Stimulated activated CD8-positive, alpha-beta memory T cell treated with anti-CD3 and anti-CD28 coated beads, Interleukin-7, amount 100 ng/mL, for 1 hour (primary cell): Measurements from ENCODE around the gene FMN1.

Source experiments
- DNase-seq, 2 donors: peaks; one replicate each; pipeline ENCODE4 v3.0.0-alpha.2; 2020; ENCODE audit warnings: low read depth in 2 of 2

Gene FMN1

DNA sequence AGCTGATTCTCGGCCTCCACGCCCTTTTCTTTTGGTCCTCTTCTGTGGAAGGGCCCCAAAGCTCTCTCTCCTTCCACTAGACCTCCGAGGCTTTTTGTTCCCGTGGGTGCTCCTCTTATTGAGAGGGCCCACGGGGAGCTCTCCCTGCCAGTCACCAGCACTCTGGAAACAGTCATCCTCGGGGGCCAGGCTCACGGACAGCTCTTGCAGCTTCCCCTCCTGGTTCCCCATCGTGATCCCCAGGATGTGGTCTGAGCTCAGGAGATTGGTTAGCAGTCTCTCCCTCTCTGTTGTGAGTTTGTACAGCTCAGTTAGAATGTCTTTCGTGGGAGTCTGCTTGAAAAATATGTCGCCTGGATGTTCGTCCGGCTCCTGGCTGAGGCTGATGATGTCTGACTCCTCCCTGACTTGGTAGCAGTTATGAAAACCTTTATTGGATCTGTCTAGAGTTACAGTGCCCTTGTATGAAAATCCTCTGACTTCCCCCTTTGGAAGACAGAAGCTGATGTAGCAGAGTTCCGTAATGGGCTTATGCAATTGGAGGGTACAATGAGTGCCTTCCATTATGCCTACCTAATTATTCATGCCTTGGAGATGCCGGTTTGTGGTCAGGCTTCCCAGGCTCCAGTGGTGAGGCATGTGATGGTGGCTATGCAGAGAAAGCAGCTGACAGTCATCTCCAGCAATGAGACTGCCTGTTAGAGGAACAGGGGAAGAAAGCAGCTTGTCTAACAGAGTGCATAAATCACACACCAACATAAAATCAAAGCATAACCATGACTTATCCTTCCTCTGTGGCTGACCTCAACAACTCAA lies 40.0 kb downstream of the FMN1 start:
- no peak for DNase-seq

DNA sequence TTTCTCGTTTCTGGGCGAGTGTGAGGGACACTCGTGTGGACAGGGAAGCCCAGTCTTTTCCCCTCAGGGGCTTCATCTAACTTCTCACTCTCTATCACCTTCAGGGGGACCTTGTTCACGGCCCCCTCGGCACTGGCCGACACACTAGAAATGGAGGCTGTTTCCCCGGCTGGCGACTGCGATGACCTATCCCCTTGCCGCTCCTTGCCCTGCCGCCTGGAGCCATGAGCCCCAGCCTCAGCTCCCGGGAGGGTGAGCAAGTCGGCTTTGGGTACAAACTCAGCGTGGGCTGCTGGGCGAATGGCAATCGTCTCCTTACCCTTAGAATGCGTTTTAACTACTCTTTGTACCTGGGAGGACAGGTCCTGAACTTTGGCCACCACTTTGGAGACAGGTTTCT lies 41.0 kb downstream of the FMN1 start:
- no peak for DNase-seq

DNA sequence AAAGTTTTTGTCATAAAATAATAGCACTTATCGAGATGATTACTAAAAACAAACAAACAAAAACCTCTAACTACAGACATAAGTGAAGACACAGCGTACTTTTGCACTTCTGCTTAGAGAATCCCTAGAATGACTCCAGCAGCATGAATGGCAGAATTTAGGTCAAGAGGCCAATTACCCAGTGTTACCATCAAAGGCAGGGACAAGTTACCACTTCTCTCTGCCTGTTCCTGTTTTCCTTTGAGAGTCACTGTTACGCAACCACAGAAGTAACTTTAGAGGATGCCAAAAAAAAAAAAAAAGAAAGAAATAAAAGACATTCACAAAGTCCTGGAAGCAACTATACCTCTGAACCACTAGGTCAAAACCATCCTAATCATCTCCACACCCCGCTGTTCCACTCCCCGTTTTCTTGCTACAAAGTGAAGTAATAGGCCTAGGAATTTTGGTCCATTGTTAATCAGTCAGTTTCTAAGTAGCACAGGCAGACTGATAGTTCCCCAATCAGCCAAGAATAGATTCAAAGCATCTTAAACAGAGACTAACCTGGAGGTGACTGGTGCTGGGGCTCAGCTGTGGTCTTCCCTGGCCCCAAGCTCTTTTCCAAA lies 41.9 kb downstream of the FMN1 start:
- DNase-seq, result no peak

DNA sequence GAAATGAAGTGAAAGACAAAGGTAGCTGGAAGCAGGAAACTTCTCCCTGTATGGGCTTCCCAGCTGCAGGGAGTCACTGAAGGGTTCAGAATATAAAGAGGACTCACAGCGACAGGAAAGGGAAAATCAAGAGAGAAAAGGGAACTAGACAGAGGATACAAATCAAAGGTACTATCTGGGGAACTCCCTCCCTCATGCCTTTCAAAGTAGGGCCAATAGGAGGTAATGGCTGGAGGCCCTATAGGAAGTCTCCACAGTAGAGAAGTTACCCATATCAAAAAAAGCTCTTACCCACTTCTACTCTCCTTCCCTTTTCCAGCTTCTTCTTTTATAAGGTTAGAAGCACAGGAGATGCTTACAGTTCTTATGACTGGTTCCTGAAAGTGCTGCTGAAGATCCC lies 43.5 kb downstream of the FMN1 start:
- DNase-seq, result no peak

DNA sequence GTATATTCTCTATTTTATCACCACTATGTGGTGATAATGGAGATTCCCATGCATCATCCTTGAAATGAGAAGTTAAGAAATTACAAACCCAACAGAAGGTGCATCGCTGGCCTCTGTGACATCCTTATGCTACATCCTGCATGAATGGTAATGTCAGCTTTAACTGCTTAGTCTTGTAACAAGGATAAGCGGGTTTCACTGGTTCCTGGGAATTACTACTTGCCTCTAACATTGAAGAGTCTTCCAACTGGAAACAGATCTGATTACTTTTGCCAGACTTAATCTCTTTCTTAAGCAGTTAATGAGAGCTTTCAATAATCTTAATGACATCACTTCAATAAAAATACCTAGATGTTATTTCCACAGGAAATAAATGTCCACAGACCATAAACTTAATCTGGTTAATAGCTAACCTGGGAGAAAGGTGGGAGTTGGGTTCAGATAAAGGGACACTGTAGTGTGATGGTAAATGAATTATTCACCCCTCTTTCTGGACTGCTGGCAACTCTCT lies 44.0 kb downstream of the FMN1 start:
- DNase-seq, result no peak

DNA sequence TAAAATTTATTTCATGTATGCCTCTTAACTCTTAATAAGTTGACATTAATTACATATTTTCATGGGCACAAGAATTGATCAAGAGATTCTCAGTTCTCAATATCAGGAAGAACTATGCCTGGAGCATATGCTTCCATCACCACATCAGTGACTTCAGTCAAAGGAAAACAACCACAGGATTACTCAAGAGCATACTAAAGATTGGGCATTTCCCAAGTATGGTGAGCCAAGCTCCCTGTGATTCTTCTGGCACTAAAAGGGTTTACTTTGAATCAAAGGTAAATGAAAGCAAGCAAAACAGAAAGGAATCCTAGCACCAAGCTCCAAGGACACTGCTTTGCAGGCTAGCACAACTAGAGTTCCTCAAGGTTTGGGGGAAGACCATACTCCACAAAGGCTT lies 44.6 kb downstream of the FMN1 start:
- no peak for DNase-seq

DNA sequence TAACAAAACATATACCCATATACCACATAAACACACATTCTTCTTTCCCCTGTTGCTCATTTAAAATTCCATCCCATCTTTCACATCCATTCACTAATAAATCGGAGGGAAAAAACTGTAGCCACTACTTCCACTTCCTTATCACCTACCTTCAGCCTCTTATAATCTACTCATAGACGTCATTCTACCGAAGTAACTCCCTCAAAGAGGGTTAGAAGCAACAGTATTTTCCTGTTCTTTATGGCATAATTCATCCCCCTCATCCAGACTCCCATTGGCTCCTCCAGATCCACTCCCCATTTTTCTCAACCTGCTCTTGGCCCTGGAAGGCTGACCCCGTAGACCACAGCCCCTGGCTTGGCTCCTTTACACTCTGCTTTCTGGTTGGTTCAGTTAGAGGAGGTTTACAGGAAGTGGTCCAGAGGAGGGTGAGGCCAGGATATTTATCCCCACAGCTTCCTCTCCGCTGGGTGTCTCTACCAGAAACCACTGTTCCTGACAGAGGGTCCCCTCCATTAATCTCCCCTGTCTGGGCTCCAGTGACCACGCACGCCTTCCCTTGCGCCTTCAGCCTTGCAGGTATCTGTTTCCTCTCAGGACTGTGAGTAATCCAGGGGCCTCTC lies 46.3 kb downstream of the FMN1 start:
- no peak for DNase-seq

DNA sequence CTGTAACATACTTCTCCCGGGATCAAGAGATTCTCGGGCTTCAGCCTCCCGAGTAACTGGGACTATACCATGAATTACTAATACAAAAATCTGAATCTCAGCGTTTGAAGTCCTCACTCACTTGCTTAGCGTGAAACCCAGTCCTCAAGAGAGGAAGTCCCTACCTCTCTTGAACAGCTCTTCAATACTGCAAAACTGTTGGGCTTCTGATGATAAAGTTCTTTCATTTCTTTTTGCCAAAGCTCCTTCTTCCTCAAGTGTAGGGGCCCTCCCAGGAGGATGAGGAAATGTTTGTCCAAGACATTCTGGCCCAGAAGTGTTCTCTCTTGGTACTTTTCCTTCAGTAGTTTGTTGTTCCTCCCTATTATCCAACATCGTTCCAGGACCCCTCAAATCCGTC lies 48.5 kb downstream of the FMN1 start:
- no peak for DNase-seq

DNA sequence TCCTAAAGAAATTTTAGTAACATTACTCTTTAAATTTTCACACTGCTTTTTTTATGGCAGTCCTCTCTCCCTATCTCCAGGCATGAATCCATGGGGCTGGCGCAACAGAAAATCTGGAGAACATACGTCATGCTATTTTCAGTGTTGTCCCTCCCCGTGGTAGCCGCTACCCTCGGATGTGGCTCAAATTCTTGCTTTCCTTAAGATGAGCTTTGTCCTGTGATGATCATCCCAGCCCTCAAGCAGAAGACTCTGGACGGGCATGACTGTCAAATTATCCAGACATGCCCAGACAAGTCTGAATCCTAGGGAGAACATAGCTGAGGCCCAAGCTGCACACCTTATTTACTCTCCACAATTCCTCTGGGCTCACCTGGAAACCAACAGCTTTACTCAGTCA lies 49.1 kb downstream of the FMN1 start:
- DNase-seq, result no peak

DNA sequence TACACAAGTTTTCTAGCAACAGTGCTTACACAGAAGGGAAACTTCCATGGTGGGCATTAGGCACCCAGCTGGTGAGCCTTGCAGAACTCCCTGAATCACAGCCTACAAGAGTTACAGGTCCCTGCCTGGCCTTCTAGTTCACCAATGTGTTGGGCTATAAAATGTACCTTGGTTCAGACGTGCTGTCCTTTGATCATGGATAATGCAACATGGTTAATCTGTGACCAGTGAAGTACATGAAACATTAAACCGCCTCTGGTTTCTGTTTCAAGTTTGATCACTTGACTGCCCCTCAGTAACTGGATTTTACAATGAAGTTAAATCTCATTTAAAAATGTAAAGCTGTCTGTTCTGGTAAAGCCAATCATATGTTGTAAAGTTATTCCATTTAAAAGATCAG lies 51.8 kb downstream of the FMN1 start:
- no peak for DNase-seq

DNA sequence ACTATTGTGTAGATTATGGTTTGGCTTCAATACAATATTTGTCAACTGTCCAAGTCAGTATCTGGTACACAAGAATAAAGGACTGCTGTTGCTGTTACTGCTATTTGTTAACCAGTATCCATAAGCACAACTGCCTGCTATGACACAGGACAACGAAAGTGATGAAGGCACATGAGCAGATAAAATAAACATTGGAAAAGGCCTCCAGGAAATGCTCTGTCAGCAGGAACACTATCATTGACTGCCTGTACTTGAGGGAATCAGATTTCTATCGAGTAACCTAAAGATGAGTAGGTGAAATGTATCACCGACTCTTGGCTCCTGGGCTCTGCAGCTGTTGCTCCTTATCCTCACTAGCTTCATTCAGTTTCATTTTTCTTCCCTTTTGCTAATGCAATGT lies 56.5 kb downstream of the FMN1 start:
- DNase-seq, result no peak

DNA sequence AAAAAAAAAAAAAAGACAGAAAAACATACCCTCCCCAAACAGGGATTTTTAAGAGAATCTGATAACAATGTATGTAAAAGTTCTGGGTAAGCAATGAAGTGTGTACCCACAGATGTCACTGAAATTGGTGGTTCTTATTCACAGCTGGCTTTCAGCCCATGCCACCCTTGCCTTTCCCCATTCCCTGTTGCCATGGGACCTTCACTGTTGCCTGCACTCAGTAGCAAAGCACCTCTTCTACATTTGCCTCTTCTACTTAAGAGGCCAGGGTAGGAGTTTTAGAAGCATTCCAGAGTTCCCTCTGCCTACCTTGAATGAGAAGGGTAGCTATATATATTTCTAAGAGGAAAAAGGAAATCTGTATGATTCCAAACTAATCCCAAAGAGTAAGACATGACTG lies 57.4 kb downstream of the FMN1 start:
- DNase-seq, result no peak

DNA sequence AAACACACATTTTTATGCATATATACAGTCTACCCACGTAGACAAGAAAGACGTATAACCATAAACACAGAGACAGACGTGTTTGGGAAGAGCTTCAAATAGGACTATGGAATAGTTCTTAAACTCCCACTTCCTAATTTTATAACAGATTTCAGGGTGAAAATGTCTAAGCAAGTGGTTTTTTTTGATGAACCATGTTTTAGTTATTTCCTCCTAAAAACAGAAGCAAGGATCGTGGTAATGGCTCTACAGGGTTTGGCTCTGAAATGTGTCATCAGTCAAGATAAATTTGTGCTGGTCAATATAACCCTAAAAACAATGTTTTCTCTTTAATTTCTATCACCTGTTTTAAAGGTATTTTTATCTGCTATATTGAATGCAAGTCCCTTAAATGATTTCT lies 58.2 kb downstream of the FMN1 start:
- no peak for DNase-seq

DNA sequence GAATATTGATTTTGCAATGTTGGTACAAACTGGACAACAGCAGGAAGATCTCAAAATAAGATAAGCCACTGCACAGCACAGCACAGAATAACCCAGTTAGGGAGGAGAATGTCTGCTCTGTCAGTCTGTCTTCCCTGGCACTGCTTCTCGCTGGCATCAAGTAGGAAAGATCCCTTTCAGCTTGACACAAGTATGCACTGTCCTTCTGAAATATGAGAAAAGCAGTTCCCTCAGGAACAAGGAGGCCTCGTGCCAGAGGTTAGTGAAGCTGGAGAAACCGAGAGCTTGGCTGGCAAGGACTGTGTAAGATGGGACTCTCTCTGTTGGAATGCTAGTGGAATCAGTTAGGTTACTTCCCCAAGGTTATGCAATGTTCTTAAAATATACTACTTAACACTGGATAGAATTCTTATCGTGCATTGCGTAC lies 59.1 kb downstream of the FMN1 start:
- no peak for DNase-seq

DNA sequence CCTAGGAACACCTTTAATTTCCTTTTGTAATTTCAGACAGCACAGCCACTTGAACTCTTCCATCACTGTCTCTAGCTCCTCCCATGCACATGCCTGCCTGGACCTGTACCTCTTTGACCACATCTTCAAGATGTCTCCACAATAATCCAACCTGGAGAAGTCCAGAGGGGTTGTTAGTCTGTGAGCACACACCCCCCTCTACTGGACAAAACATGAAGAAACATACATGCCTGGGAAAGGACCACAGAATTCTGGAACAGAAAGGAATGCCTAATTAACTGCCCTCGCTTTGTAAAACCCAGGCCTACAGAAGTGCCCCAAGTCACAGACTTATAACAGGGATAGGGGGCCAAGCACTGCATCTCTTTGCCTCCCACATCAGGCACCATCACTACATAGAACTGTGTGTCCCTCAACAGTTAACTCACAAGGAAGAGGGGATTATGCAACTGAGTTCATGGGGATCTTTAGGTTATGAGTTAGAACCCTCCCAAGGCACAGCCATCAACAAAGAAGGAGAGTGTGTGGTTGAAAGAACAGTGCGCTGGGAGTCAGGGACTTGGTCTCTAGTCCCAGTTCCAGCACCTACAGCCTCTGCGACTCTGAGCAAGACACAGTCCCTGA lies 61.7 kb downstream of the FMN1 start:
- no peak for DNase-seq

DNA sequence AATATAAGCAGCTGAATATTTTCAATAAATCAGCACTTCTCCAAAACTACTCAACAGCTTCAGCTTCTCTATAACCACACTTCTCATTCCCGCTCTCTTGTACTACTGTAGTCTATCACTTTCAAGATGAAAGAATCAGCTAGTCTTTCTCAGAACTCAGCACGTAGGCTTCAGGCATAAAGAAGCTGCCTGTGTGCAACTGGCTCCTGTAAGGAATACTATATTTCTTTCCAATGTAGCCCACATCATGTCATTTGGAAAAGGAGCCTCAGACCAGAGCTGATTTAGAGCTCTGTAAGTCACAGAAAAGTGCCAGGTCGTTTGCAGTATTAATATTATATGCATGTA lies 62.3 kb downstream of the FMN1 start:
- no peak for DNase-seq

DNA sequence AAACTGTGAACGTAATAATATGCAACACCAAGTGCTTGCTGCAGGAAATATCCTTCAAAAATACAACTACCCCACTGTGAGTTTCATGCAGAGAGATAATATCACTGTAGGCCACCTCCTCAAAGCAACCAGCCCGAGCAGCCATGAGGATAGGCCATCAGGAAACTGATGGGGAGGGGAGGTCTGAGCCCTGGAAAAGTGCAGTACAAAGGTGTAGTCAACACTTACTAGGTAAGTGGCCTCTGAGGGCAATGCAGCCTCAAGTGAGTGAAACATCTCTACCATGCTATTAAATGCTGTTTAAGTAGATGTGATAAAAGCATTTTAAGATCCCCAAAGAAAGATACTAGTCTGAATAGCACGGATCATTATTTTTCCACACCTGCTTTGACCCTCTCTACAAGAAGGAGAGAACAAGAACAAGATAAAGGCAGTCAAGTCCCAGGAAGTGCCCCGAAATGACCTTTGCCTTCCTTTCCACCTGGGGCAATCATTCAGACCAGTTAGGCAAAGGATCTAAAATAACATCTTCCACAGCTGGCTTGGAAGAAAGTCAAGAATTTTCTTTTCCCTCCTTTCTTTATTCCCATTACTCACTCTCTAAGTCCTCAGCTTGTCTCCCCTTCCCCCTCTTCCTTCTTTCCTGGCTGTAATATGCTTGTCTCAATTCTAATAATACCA lies 62.8 kb downstream of the FMN1 start:
- no peak for DNase-seq

DNA sequence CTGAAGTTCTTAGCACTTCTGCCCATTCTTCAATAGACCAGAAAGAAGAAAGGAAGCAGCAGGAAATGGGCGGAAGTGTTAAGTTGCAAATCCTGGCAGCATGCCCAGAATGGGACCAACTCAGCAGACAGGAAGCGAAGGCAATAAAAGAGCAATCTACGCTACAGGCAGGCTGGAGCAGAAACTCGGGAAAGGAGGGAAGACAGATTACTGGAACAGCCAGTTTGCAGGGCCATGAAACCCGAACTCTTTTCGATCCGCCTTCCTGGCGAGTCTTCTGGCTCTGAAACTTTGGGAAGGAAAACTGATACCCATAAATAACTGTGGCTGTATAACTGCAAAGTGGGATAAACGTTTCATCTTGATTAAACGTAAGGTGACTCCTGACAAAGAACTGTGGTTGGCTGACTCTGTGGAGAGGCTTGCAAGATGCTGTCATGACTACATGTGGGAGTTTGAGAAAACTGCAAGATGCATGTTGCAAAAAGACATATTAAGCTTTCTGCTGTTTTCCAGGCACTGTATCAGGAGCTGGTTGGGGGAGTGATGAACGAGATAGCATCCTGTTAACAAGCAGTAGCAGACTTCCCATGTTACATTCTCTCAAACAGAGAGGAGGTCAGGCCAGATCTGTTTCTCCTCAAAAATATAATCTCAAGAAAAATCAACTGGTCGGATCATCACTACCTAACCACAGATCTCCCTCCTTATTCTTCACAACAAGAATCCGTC lies 67.8 kb downstream of the FMN1 start:
- peak; percentile 33 to 34 for DNase-seq

DNA sequence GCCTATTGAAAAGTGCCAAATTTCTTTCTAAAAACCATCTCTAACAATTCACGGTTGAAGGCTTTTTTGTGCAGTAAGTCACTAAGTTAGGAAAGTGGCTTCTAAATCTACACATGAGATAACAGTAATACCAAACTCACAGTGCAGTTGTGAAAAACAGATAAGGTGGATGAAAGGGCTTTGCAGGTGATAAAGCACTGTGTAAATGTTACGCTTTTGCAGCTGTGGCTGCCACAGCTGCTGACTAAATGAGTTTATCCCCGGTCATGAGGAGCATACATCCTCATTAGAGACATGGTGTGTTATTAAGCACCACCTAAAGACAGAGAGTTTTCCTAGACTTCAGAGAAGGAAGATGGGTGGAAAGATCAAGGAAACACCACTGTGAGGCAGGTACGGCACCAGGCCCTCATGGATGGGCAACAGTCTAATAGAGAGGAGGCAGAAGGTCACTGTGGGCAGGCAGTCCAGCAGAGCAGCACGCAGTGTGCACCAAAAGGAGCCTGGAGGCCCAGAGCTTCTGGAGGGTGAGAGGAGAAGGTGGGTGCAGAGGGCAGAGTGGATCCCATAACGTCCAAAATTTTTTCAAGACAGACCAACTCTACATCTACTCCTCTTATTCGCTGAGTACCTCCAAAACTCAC lies 68.5 kb downstream of the FMN1 start:
- no peak for DNase-seq

DNA sequence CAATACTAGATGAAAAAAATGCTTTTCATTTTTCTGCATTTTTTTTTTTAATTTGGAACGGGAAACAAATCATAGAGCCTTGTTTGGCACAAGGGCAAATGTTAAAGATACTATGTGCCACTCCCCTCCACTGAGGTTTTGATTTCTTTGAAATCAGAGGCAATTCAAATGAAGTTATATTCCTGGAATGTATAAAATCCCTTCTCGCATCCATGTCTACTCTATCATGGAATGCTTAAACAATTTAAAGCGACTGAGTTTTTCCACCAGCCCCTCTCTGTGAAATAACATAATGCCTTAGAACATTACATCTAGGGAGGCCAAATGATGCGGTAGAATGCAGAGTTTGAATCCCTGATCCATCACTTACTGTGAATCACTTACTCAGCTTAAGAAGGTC lies 69.7 kb downstream of the FMN1 start:
- DNase-seq, result no peak

DNA sequence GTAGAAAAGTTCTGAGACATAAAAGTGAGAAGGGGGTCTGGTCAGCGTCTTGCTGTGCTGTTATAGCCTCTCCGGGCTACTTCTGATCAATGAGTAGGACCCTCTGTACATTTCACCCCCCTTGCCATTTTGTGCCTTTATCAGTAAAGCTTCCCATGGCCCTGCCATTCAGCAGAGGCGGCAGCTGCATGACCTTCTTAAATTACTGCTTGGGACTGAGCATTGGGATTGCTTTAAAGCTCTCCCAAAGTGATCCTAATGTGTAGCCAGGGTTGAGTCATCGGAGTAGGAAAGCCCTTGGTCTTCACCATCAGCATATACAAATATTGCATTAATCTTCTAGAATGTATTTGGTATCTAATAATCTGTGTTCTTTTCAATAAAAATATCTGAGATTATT lies 70.2 kb downstream of the FMN1 start:
- DNase-seq, result no peak
